HG02938 (cell line): ENCODE measurements around the gene ARHGEF28.
A peak's percentile ranks its signal among the peaks of the same experiment; 100 is the strongest.

ENCODE experiments used
- ATAC-seq: cut with Tn5 transposase; IDR thresholded peaks from one replicate; pipeline ENCODE4 v1.9.1; 2021; ENCODE audit warnings: mild to moderate bottlenecking, moderate library complexity; ENCODE audit not compliant: unreplicated experiment

ARHGEF28 gene

DNA sequence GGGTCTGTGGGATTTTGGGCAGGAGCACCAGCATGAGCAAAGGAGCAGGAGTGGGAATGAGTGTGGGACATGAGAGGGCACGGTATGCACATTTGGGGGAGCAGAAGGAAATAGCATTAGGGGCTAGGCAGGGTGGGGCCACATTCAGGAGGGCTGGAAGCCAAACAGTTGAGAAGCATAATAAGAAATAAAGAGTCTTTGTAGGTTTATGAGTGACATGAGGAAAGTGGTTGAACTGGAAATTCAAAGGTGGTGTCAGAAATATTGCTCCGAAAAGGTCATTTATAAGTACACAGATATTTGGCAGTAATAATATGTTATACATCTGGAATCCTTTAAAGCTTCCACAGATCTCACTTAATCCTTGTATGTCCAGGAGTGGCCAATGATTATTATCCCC lies 26.4 kb downstream of the ARHGEF28 start:
- ATAC-seq = no peak

DNA sequence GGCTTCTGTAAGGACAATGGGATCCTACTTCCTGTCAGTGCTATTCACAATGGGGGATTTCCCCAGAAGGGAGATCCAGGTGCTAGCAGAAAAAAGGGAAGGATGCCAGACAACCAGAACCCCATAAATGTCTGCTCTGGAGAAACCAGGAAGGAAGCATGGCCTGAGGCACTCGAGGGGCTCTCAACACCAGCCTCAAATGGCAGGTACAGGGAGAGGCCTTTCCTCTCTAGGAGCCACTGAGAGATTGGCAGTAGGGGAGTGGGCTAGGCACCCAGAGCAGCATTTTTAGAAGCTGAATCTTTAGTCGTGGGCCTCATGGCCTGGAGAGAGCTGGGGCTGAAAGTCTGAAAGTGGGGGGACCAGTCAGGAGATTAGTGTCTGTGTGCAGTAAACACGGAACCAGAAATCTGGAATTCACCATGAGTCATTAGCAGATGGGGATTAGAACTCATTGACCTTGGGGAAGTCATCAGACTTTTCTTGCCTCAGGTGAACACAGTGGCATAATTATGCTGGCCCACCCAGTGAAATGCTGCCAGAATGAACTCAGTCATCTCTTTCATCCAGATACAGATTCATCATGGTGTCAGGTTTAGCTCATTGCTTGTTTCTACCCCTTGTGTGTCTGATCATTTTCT lies 28.3 kb downstream of the ARHGEF28 start:
- ATAC-seq = no peak

DNA sequence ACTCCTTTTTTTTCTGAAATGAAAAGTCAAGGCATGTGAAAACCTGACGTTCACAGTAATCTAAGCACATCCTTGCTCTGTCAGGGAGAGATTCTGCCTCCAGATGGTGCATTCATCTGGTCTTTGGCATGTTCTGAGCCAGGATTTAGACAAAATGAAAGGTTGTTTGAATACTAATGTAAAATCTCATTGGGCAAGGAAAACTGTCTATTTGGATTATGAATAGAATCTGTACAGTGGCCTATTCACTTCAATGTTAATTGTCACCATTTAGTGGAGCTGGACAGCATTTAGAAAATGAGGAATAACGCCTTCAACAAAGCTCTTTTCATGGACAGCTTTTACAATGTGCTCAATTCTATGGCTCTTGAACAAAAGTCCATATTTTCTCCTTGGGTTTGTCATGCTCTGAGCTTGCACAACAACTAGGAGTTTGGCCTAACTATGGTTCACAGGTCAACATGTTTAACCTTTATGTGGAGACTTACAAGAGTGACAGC lies 28.9 kb downstream of the ARHGEF28 start:
- no peak for ATAC-seq

DNA sequence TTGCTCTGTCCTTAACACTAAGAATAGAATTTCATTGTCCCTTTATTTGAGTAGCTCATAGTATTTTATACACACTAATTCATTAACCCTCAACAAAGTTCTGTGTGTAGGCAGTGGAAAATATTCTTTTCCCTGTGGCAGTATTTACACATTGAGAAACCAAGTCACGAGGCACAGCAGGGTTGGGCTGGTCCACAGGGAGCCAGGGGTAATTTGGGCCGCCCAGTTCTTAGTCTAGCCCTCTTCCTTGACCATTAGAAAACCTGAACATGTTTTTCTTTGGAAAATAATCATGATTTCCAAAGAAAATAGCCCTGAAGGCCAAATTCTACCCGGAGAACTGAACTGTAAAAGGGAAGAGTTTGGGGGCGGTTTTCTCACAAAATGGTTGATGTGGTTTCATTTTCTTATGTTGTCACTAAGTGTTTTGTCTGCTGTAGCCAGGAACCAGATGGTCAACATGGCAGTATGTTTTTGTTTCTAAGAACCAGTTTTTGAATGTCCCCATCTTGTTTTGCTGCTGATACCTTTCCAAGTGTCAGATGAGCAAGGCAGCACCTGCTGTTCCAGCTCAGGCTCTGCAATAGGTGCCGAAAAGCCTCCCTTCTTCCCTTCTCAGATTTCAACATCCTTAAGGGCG lies 29.6 kb downstream of the ARHGEF28 start:
- no peak for ATAC-seq

DNA sequence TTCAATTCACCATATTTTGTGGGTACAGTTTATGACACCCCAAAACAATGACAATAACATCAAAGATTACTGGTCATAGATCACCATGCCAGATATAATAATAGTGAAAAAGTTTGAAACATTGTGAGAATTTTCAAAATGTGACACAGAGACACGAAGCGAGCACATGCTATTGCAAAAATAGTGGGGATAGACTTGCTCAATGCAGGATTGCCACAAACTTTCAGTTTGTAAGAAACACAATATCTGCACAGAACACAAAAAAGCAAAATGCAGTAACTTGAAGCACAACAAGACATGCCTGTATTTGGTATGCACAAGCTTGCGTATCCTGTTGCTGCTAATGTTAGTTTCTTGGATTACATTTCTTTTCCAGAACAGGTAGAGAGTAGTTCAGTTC lies 35.8 kb downstream of the ARHGEF28 start:
- ATAC-seq = no peak

DNA sequence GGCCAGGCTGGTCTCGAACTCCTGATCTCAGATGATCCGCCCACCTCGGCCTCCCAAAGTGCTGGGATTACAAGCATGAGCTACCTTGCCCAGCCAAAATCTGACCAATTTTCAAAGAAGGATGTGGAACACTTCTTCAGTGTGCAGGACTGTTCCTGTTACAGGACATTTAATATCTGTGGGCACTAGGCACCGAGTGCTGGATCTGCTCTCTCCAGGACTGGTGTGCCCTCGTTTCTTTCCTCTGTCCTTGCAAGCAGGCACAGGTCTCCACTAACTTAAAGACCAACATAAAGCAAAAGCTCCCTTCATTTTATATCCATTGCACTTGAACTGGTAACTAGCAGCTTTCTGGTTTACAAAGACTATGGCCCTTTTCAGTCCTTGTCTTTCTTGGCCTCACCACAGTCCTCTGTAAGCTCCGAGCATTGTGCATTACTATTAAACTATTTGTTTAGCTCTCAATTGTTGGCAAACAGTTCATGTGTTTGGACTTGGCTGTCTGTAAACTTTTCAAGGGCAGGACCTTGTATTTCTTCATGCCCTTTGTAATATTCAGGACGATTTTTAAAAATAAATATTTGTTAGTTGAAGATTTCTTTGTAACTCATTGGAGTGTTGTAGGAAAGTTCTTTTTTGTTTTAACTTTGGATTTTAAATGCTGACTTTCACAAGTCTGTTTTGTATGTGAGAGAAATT lies 37.3 kb downstream of the ARHGEF28 start:
- ATAC-seq = no peak

DNA sequence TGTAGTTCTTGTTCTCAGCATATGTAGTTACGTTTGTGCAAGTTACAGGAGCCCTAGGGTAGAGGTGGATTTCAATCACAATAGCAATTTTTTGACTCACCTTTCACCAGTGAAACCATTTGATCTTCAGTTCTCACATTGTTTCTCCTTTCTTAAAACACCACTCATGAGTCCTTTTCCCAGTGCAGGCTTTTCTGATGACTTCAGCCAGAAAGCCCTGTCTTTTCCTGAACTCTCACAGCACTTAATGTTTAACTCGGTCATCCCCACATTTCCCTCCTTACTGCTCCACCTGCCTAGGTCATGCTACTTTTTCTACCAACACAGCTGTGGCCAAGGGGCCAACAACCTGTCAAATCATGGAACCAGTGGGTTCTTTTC lies 37.9 kb downstream of the ARHGEF28 start:
- peak; percentile 45 for ATAC-seq

DNA sequence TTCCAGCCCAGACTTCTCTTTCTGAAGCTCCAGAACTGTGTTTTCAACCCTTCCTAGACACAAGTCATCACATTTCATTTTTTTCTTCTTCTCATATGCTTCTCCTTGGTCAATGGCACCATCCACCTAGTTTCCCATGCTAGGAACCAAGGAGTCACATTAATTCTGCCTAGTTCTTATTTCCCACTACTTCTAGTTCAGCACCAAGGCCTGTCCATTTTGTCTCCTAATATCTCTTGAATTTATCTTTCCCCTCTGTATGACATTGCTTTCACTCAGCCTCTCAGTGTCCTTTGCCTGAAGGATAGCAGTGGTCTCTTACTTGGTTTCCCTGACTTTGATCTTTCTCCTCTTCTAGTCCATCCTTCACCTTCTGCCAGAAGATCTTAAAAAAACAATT lies 38.8 kb downstream of the ARHGEF28 start:
- ATAC-seq = no peak

DNA sequence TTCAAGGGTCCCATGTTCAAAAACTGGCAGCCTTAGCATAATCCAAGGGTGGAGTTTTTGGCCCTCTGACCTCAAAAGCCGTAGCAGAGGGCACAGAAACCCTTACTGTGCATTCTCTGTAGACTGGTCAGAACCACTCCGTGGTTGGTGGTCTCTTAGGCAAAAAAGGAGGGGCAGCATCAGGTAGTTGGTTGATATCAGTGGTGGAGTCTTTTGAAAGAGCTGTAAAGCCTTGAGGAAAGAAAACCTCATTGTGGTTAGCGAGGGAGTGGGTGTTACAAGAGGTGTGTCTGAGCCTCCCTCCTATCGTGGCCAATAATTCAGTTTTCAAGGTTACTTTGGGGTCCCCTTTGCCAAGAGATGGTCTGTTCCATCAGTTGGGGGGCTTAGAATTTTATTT lies 40.9 kb downstream of the ARHGEF28 start:
- no peak for ATAC-seq

DNA sequence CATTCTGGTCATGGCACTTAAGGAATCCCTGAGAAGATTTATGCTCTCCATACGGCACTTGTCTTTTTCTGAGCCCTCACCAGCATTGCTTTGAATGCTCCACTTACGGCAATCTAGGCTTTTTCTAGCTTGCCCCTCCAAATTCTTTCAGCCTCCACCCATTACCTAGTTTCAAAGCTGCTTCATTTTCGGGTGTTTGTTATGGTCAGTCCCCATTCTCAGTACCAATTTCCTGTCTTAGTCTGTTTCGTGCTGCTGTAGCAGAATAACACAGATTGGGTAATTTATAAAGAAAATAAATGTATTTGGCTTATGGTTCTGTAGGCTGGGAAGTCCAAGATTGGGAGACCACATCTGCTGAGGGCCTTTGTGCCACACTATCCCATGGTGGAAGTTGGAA lies 42.0 kb downstream of the ARHGEF28 start:
- peak; percentile 56 for ATAC-seq

DNA sequence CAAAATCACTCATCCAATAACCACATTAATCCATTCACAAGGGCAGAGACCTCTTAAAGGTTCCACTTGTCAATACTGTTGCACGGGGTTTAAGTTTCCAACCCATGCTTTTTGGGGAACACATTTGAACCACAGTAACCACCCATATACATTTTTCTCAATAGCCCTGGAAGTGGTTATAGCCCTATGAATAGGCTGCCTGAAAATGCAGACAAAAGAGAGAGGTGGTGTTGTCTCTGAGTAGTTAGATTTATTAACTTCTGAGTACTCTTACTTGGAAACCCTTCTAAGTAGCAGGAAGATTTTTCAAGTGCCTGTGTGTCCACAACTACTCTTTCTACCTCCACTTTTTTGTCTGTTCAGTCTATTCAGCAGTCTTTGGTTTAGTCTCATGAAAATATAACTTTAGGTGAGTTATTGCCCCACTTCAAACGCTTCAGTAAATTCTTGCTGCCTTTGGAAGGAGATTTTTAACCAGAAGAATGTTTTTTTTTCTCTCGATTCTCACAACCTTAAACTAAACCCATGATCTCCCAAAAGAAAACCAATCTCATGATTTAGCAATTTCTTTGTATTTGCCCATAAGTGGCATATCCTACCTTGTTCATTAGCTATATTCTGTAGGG lies 42.6 kb downstream of the ARHGEF28 start:
- peak; percentile 32 for ATAC-seq

DNA sequence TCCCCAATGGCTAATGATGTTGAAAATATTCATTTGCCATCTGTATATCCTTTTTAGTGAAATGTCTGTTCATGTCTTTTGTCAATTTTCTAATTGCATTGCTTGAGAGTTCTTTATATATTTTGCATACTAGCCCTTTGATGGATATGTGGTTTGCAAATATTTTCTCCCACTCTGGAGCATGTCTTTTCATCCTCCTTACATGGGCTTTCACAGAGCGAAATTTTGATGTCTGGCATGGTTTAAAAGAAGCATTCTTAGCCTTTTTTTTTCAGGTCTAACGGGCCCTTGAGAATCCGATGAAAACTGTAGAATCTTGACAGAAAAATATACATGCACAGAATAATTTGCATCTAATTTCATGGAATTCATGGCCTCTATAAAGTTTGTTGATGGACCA lies 44.7 kb downstream of the ARHGEF28 start:
- no peak for ATAC-seq

DNA sequence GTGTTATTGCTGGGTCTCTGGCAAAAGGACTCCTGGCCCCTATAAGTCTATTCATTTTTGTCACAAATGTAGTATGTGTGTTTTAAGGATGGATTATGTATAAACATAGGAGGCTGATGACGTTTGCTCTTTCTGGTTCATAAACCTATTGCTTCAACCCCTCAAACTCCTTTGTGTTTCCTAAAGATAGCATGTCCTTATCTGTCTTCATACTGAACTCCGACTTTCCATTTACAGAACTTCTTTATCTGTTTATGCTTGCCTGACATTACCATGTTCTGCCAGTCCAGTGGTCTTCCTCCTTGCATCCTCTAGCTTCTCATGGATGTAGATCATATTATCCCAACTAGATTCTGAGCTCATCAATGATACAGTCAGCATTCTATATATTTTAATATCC lies 46.1 kb downstream of the ARHGEF28 start:
- ATAC-seq = no peak

DNA sequence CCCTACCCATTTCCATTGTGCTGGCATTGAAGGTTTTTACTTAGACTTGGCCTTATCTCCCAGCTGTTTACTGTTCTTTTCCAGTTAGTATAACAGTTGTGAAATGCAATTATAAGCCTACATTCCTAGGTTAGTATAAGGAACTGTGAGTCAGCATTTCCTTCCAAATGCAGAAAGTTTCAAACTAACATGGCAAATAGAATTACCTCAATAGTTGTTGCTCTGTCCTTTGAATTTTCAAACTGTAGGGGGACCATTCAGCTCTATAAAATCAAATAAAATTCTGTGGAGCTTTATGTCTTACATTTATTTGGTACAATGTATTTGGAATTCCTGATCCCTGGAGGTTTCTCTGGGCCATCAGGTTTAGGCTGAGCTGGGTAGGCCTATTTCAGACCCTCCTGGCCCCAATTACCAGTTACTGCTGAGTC lies 47.2 kb downstream of the ARHGEF28 start:
- ATAC-seq = no peak

DNA sequence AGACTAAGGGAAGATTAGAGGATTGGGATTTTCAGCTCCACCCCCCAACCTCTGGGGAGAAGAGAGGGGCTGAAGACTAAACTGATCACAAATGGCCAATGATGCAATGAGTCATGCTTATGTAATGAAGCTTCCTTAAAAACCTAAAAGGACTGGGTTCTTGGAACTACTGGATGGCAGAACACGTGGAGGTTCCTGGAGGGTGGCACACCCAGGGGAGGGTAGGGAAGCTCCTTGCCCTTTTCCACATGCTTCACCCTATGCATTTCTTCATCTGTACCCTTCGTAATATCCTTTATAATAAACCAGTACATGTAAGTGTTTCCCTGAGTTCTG lies 48.6 kb downstream of the ARHGEF28 start:
- ATAC-seq = no peak

DNA sequence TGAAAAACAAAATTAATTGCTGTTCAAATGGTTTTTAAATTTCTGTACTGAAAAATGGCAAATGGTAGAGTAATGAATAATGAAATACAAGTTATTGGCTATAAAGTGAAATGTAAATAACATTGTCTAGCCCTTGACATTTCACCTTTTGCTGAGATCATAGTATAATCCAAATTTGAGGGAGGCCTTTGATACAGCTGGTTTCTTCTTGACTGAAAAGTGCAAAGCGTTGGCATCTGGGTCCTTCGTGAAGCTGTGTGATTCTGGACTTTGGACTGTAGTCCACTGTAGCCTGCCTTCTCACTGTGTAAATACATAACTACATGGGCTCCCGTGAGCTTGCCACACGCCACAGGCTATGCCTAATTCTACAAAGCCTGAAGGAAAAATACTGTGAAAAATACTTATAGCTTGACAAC lies 52.3 kb downstream of the ARHGEF28 start:
- no peak for ATAC-seq

DNA sequence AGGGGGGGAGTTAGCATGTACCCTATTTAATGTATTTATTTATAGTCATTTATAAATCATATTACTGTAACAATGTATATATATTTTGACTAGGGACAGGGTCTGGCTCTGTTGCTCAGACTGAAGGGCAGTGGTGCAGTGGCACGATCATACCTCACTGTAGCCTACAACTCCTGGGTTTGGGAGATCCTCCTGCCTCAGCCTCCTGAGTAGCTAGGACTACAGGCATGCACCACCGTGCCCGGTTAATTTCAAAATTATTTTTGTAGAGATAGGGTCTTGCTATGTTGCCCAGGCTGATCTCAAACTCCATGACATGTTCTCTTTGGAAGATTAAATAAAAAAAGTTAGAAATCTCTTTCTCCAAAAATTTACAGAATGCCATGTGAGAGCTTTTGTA lies 52.8 kb downstream of the ARHGEF28 start:
- ATAC-seq = no peak

DNA sequence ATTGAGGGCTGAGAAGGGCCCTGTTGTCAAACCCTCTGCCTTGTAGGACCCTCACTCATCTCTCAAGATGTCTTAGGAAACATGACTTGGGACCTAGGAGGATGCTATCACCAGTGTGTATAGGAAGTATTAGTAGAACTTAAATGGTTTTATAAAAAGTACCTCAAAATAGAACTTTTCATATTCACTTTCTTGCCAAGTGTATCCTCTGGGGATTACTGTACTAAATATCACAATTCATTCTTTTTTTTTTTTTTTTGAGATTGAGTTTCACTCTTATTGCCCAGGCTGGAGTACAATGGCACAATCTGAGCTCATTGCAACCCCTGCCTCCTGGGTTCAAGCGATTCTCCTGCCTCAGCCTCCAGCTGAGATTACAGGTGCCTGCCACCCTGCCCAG lies 56.2 kb downstream of the ARHGEF28 start:
- no peak for ATAC-seq

DNA sequence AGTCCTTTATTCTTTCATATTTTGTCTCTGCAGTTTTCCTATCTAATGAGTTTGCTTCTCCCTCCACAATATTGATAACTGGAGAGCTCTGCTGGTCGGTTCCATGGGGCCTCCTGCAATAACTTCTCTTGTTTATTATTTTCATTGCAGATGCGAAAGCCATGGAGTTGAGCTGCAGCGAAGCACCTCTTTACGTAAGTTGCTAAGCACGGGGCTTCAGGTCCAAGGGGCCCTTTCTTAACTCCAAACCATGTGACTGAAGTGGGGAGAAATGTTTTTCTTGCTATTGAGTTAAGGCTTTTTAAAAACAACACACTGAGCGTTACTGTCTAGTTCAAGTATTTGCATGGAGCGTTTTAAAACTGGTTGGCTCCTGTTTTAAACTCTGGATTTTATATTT lies 58.7 kb downstream of the ARHGEF28 start:
- ATAC-seq = no peak

DNA sequence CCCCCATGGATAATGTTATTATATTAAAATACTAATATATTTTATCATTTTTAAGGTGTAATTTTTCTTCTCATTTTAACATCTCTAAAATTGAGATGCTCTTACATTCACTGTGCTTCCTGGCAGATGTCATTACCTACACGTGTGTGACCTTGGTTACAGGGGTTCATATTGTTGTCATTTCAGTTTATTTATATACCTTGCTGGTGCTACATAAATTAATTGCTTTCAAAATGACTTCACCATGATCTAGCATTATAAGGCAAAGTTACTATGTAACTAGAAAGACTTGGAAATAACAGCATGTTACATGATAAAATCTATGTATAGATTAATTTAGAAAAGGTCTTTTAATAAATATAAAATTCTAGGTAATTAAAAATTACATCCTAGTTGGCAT lies 60.9 kb downstream of the ARHGEF28 start:
- ATAC-seq = peak; percentile 67

DNA sequence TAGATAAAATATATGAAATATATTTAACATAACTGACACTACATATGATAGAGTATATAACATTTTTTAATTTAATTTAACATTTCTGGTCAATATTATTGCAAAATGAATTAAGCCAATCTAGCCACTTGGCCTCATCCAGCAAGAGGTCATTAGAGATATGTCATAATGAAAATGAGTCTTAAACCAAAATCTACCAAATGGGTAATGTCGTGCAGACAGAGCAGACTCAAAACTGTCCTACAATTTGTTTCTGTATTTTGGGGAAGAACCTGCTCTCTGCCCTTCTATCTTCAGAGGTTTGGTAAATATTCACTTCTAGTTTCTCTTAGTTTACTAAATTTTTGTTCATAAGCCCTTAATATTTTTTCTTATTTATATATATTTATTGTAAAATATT lies 61.4 kb downstream of the ARHGEF28 start:
- peak; percentile 86 for ATAC-seq

DNA sequence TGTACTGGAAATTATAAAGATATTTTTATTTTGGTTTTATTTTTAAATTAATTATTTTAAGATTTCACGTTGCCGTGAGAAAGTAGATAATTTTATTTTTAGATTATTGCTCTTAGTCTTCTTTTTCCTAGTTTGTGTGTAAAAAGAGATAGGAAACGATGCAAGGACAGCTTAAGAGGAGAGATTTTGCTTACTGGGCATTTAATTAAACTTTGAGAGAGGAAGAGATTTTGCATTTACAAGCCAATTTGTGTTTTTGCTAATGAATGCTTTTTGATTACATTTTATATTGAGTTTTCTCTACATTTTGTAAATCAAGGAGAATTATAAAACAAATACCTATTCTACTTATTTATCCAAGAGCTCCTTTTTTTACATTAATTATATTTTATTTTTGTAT lies 64.0 kb downstream of the ARHGEF28 start:
- no peak for ATAC-seq
